H9 (cell line): Measurements from ENCODE around the gene ZFAND3. TPM values are rescaled to one million over a fixed set of nuclear protein-coding genes. Genes with fewer than 3 reads are reported as not detected.

Source experiments
- DNase-seq: peaks from one replicate; pipeline ENCODE4 v3.0.0-alpha.2; 2017
- H2AFZ ChIP-seq: one replicate; pipeline ENCODE4 v1.6.1; 2013; ENCODE audit warnings: mild to moderate bottlenecking, low read length, control low read depth, moderate library complexity
- H2AK5ac ChIP-seq: 2 replicates; pipeline ENCODE4 v1.6.1; 2013; ENCODE audit warnings: low read length, control low read depth, mixed read lengths; ENCODE audit not compliant: insufficient read length
- H2BK120ac ChIP-seq: one replicate; pipeline ENCODE4 v1.6.1; 2013; ENCODE audit warnings: low read depth, mild to moderate bottlenecking, low read length, control low read depth, inconsistent platforms; ENCODE audit not compliant: poor library complexity, severe bottlenecking
- H2BK12ac ChIP-seq: 2 replicates; pipeline ENCODE4 v1.6.1; 2013; ENCODE audit warnings: low read length, control low read depth, mixed read lengths, low read depth; ENCODE audit not compliant: insufficient read length
- H2BK15ac ChIP-seq: 2 replicates; pipeline ENCODE4 v1.6.1; 2013; ENCODE audit warnings: low read depth, low read length, control low read depth
- H2BK20ac ChIP-seq: one replicate; pipeline ENCODE4 v1.6.1; 2013; ENCODE audit warnings: low read depth, mild to moderate bottlenecking, low read length, control low read depth, inconsistent platforms; ENCODE audit not compliant: poor library complexity, severe bottlenecking
- H2BK5ac ChIP-seq: 2 replicates; pipeline ENCODE4 v1.6.1; 2013; ENCODE audit warnings: low read length, control low read depth, mixed read lengths; ENCODE audit not compliant: insufficient read length
- H3K14ac ChIP-seq: 2 replicates; pipeline ENCODE4 v1.6.1; 2013; ENCODE audit warnings: low read length, control low read depth; ENCODE audit not compliant: insufficient read depth
- H3K18ac ChIP-seq: 2 replicates; pipeline ENCODE4 v1.6.1; 2013; ENCODE audit warnings: low read depth, mild to moderate bottlenecking, mixed read lengths, low read length, control low read depth; ENCODE audit not compliant: insufficient read length
- H3K23ac ChIP-seq: 2 replicates; pipeline ENCODE4 v1.6.1; 2013; ENCODE audit warnings: low read length, control low read depth, mixed read lengths, low read depth; ENCODE audit not compliant: insufficient read length
- H3K23me2 ChIP-seq: 2 replicates; pipeline ENCODE4 v1.6.1; 2013; ENCODE audit warnings: low read depth, mild to moderate bottlenecking, mixed read lengths, low read length, control low read depth; ENCODE audit not compliant: insufficient read length, poor library complexity, severe bottlenecking
- H3K27ac ChIP-seq: 2 replicates; pipeline ENCODE4 v1.5.1; 2013; ENCODE audit warnings: low read length, control low read depth, mixed read lengths, low read depth; ENCODE audit not compliant: insufficient read length
- H3K27me3 ChIP-seq: 2 replicates; pipeline ENCODE4 v1.6.1; 2013; ENCODE audit warnings: low read length, control low read depth, inconsistent platforms; ENCODE audit not compliant: insufficient read depth
- H3K4ac ChIP-seq: 2 replicates; pipeline ENCODE4 v1.6.1; 2013; ENCODE audit warnings: low read depth, mild to moderate bottlenecking, control low read depth, inconsistent platforms, low read length, moderate library complexity
- H3K4me1 ChIP-seq: 2 replicates; pipeline ENCODE4 v1.6.1; 2013; ENCODE audit warnings: low read length, control low read depth, inconsistent platforms; ENCODE audit not compliant: insufficient read depth
- H3K4me2 ChIP-seq: 2 replicates; pipeline ENCODE4 v1.6.1; 2013; ENCODE audit warnings: low read length, control low read depth, mixed read lengths; ENCODE audit not compliant: insufficient read length, insufficient read depth
- H3K56ac ChIP-seq: 2 replicates; pipeline ENCODE4 v1.6.1; 2013; ENCODE audit warnings: low read depth, mild to moderate bottlenecking, mixed read lengths, low read length, control low read depth; ENCODE audit not compliant: insufficient read length
- H3K79me1 ChIP-seq: 2 replicates; pipeline ENCODE4 v1.6.1; 2013; ENCODE audit warnings: low read depth, mild to moderate bottlenecking, moderate library complexity, low read length, control low read depth, inconsistent platforms; ENCODE audit not compliant: insufficient read depth, poor library complexity, severe bottlenecking
- H3K79me2 ChIP-seq: 2 replicates; pipeline ENCODE4 v1.6.1; 2013; ENCODE audit warnings: low read length, control low read depth, inconsistent platforms; ENCODE audit not compliant: insufficient read depth
- H3K9ac ChIP-seq: 2 replicates; pipeline ENCODE4 v1.6.1; 2013; ENCODE audit warnings: low read length, control low read depth, mixed read lengths; ENCODE audit not compliant: insufficient read length; ENCODE audit errors: extremely low read depth
- H3K9me3 ChIP-seq: one replicate; pipeline ENCODE4 v1.6.1; 2013; ENCODE audit warnings: low read depth, low read length, inconsistent platforms; ENCODE audit not compliant: control insufficient read depth
- H3T11ph ChIP-seq: one replicate; pipeline ENCODE4 v1.6.1; 2013; ENCODE audit warnings: mild to moderate bottlenecking, low read length, control low read depth, inconsistent platforms
- H4K20me1 ChIP-seq: one replicate; pipeline ENCODE4 v1.6.1; 2013; ENCODE audit not compliant: control insufficient read depth, insufficient read length, insufficient read depth
- H4K5ac ChIP-seq: 2 replicates; pipeline ENCODE4 v1.6.1; 2013; ENCODE audit warnings: low read depth, mild to moderate bottlenecking, mixed read lengths, low read length, control low read depth; ENCODE audit not compliant: insufficient read length
- H4K8ac ChIP-seq: replicated peaks from 2 replicates; pipeline ENCODE4 v1.6.1; 2013; ENCODE audit warnings: low read length, control low read depth, mixed read lengths, low read depth; ENCODE audit not compliant: insufficient read length
- H4K91ac ChIP-seq: 2 replicates; pipeline ENCODE4 v1.6.1; 2013; ENCODE audit warnings: low read depth, mild to moderate bottlenecking, moderate library complexity, mixed read lengths, low read length, control low read depth; ENCODE audit not compliant: insufficient read length
- H3K27ac Mint-ChIP-seq, 3 experiments: 2 replicates in 2 of 3; 3 replicates in 1 of 3; pipeline ENCODE4 v1.8.0; 2020 to 2021; ENCODE audit warnings: mixed read lengths in 3 of 3, mild to moderate bottlenecking in 1 of 3, moderate library complexity in 1 of 3
- H3K27me3 Mint-ChIP-seq: 2 replicates; pipeline ENCODE4 v1.8.0; 2021; ENCODE audit warnings: low read depth, mild to moderate bottlenecking, moderate library complexity, mixed read lengths
- H3K36me3 Mint-ChIP-seq, 3 experiments: 2 replicates in 2 of 3; 3 replicates in 1 of 3; pipeline ENCODE4 v1.8.0; 2020 to 2021; ENCODE audit warnings: low read depth in 3 of 3, mixed read lengths in 3 of 3; ENCODE audit not compliant: insufficient read depth in 1 of 3
- H3K4me1 Mint-ChIP-seq, 2 experiments: 2 replicates each; pipeline ENCODE4 v1.8.0; 2020; ENCODE audit warnings: mixed read lengths in 2 of 2
- H3K4me3 Mint-ChIP-seq, 2 experiments: 2 replicates in 1 of 2; 3 replicates in 1 of 2; pipeline ENCODE4 v1.8.0; 2020 to 2021; ENCODE audit warnings: mild to moderate bottlenecking in 2 of 2, mixed read lengths in 2 of 2, moderate library complexity in 1 of 2
- H3K9me3 Mint-ChIP-seq, 2 experiments: 2 replicates in 1 of 2; 3 replicates in 1 of 2; pipeline ENCODE4 v1.8.0; 2020; ENCODE audit warnings: mild to moderate bottlenecking in 2 of 2, mixed read lengths in 2 of 2, moderate library complexity in 1 of 2
- WGBS: extraction: QIAGEN DNeasy Blood & Tissue Kit; methylation state at CpG from one replicate; pipeline ENCODE4 v1.1.7; 2013; ENCODE audit warnings: missing lambda C conversion rate, low lambda C conversion rate, mixed read lengths; ENCODE audit not compliant: insufficient read length; ENCODE audit errors: extremely low coverage; 5-methylcytosine and 5-hydroxymethylcytosine counted together
- total RNA-seq: library from RNA; stranded (reverse); gene quantifications from 2 replicates; pipeline ENCODE4 v1.2.1, GENCODE V29; 2021
- TF ChIP-seq, protein P1 (sequence below): fragments of 200-600 bp; sonication (generic); conservative IDR thresholded peaks from 3 replicates; pipeline ENCODE4 v1.8.0; 2021; ENCODE audit warnings: antibody characterized with exemption, mild to moderate bottlenecking

Gene ZFAND3
- total RNA-seq, 1 experiment from 2014 or later, result 57.7 TPM

DNA sequence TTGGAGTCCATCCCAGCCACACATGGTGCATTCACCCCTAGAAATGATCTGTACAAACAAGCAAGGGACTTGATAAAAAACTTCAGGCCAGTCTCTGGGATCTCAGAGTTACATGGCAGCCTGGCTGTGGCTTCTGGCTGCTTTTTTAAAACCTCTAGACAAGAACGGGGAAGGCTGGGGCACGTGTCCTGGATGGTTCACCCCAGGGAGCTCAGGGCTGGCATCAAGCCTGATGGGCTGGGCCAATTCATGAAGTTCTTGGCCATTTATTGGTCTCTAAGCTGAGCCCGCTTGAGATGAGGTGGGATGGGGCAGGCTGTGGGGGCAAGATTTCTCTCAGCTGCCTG, 10.4 kb upstream of the ZFAND3 start:
- no peak overlapping the region for H2AK5ac ChIP-seq
- H3K27ac Mint-ChIP-seq, result no peak overlapping the region
- peaks cover 23% of the 10 kb centered on the region for H3K27me3 Mint-ChIP-seq
- H3K4ac ChIP-seq, result no peak overlapping the region
- H3T11ph ChIP-seq, result no peak overlapping the region
- H2BK20ac ChIP-seq, result no peak overlapping the region
- H3K9me3 ChIP-seq, result no peaks in the 10 kb centered on the region
- H4K20me1 ChIP-seq, result no peaks in the 10 kb centered on the region
- H2BK15ac ChIP-seq, result no peak overlapping the region
- no peak overlapping the region for H3K9ac ChIP-seq
- H4K8ac ChIP-seq, result no peak overlapping the region
- H2BK5ac ChIP-seq, result no peak overlapping the region
- no peak overlapping the region for H3K14ac ChIP-seq
- no peak overlapping the region for H3K27ac ChIP-seq
- no peak overlapping the region for H4K91ac ChIP-seq
- H2AFZ ChIP-seq, result no peak overlapping the region
- peaks cover 7 to 8% of the 10 kb centered on the region in 2 experiments for H3K4me1 Mint-ChIP-seq
- no peaks in the 10 kb centered on the region for H3K79me2 ChIP-seq
- H3K56ac ChIP-seq, result no peak overlapping the region
- no peaks in the 10 kb centered on the region for H3K27me3 ChIP-seq
- TF ChIP-seq, protein P1, sequence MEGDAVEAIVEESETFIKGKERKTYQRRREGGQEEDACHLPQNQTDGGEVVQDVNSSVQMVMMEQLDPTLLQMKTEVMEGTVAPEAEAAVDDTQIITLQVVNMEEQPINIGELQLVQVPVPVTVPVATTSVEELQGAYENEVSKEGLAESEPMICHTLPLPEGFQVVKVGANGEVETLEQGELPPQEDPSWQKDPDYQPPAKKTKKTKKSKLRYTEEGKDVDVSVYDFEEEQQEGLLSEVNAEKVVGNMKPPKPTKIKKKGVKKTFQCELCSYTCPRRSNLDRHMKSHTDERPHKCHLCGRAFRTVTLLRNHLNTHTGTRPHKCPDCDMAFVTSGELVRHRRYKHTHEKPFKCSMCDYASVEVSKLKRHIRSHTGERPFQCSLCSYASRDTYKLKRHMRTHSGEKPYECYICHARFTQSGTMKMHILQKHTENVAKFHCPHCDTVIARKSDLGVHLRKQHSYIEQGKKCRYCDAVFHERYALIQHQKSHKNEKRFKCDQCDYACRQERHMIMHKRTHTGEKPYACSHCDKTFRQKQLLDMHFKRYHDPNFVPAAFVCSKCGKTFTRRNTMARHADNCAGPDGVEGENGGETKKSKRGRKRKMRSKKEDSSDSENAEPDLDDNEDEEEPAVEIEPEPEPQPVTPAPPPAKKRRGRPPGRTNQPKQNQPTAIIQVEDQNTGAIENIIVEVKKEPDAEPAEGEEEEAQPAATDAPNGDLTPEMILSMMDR, result no peak
- H2BK12ac ChIP-seq, result no peak overlapping the region
- no peaks in the 10 kb centered on the region for H3K79me1 ChIP-seq
- DNase-seq, result no peak
- H3K4me3 Mint-ChIP-seq, result no peak overlapping the region
- no peaks in the 10 kb centered on the region for H3K4me1 ChIP-seq
- no peak overlapping the region for H4K5ac ChIP-seq
- no peaks in the 10 kb centered on the region for H3K36me3 Mint-ChIP-seq
- H3K4me2 ChIP-seq, result no peak overlapping the region
- no peaks in the 10 kb centered on the region; a peak in 2 of 5 replicates for H3K9me3 Mint-ChIP-seq
- H2BK120ac ChIP-seq, result no peak overlapping the region
- no CpG with 5 or more reads among the region's 3 CpGs for WGBS
- no peak overlapping the region for H3K18ac ChIP-seq
- no peak overlapping the region for H3K23ac ChIP-seq
- no peaks in the 10 kb centered on the region for H3K23me2 ChIP-seq
